Measurements from ENCODE around the gene SEC24B.

Gene SEC24B

DNA sequence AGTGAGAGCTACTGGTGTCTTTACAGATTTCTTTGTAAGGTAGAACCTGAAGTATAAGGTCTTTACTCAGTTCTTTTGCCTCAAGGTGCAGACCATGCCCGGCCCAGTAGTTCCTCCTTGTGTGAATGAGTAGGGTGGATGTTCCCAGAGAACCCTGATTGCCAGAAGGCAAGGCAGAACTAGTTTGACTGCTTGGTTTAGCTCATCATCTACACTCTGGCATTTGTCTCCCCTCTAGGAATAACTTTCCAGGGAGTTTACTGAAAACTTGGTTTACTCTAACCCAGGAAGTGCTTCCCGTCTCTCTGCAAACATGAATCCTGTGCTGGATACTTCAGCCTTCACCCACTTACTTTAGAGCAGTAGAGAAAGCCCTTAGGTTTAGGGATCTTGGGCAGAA, 155.5 kb downstream of the SEC24B start:
- no peaks in the 10 kb centered on the region for H3K36me3 Mint-ChIP-seq (ENCODE audit: low read depth)
- H3K9me3 Mint-ChIP-seq = peaks cover 28% of the 10 kb centered on the region
- no peak for DNase-seq
- no peak overlapping the region for H3K4me3 Mint-ChIP-seq
- no peaks in the 10 kb centered on the region for H3K27me3 Mint-ChIP-seq (ENCODE audit: low read depth, poor library complexity)
- no peaks in the 10 kb centered on the region for H3K4me1 Mint-ChIP-seq
- TF ChIP-seq, protein P1, sequence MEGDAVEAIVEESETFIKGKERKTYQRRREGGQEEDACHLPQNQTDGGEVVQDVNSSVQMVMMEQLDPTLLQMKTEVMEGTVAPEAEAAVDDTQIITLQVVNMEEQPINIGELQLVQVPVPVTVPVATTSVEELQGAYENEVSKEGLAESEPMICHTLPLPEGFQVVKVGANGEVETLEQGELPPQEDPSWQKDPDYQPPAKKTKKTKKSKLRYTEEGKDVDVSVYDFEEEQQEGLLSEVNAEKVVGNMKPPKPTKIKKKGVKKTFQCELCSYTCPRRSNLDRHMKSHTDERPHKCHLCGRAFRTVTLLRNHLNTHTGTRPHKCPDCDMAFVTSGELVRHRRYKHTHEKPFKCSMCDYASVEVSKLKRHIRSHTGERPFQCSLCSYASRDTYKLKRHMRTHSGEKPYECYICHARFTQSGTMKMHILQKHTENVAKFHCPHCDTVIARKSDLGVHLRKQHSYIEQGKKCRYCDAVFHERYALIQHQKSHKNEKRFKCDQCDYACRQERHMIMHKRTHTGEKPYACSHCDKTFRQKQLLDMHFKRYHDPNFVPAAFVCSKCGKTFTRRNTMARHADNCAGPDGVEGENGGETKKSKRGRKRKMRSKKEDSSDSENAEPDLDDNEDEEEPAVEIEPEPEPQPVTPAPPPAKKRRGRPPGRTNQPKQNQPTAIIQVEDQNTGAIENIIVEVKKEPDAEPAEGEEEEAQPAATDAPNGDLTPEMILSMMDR (IDR thresholded peaks at IDR 0.05) = no peak
- H3K27ac Mint-ChIP-seq = no peak overlapping the region

DNA sequence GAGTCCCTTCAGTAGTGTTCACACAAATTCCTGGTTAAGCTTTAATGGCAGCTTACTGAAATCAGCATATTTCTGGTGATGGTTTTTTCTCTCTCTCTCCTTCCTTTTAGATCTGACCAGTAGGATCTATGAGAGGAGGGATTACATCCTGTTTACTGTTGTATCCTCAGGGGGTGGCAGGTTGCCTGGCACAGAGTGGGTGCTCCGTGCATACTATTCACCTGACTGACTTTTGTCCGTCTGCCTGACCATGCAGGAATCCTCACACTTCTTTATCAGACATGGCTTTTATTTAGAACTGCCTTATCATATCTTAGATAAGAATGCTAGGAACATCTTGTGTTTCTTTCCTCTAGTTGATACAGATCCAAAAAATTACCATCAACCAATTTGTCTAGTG, 156.0 kb downstream of the SEC24B start:
- H3K9me3 Mint-ChIP-seq = peaks cover 23% of the 10 kb centered on the region

More for the DNA sequence above, 156.0 kb downstream of the SEC24B start:
- no peaks in the 10 kb centered on the region for H3K4me1 Mint-ChIP-seq
- no peak overlapping the region for H3K27ac Mint-ChIP-seq
- TF ChIP-seq, protein P1 (IDR thresholded peaks at IDR 0.05) = no peak
- no peak overlapping the region for H3K4me3 Mint-ChIP-seq
- no peaks in the 10 kb centered on the region for H3K36me3 Mint-ChIP-seq (ENCODE audit: low read depth)
- no peak for DNase-seq
- no peaks in the 10 kb centered on the region for H3K27me3 Mint-ChIP-seq (ENCODE audit: low read depth, poor library complexity)
